ENCODE results near the gene PUSL1. TPM values are rescaled to one million over a fixed set of nuclear protein-coding genes. Genes with fewer than 3 reads are reported as not detected.

The PUSL1 gene
- total RNA-seq, 1 donor from 2014 or later = 28.3 TPM

DNA sequence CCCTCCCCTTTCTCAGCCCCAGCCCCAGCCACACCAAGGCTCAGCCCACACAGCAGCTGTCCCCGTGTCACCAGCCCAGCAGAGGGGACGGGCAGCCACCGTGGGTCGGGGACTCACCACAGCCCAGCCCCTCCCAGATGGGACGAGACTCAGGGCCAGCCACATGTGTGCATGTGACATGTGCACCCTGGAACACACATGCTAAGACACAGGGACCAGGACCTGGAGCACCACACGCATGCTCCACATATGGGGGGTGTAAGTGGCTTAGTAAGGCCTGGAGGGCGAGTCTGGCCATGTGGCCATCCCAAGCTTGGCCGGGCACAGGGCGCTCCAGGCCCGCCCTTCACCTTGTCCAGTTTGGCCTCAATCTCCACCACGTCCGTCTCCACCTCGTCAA is 4.7 kb upstream of the PUSL1 start:
- DNase-seq (ENCODE audit: low spot score in 2 of 2) = no peak
- Histone ChIP-seq H3K36me3 (no peaks in the 10 kb centered on the region), H3K9me3 (no peaks in the 10 kb centered on the region), H3K4me3 (no peak overlapping the region), H3K27me3 (no peaks in the 10 kb centered on the region), H3K4me1 (peaks cover 25 to 29% of the 10 kb centered on the region in 2 donors), H3K27ac (no peak overlapping the region)
- intact Hi-C loops (cut with DNase I) = loop anchor here (2.0 kb wide), 1 partner anchor 29 kb away; no protein-coding TSS in a partner anchor
- TF ChIP-seq, protein P1, sequence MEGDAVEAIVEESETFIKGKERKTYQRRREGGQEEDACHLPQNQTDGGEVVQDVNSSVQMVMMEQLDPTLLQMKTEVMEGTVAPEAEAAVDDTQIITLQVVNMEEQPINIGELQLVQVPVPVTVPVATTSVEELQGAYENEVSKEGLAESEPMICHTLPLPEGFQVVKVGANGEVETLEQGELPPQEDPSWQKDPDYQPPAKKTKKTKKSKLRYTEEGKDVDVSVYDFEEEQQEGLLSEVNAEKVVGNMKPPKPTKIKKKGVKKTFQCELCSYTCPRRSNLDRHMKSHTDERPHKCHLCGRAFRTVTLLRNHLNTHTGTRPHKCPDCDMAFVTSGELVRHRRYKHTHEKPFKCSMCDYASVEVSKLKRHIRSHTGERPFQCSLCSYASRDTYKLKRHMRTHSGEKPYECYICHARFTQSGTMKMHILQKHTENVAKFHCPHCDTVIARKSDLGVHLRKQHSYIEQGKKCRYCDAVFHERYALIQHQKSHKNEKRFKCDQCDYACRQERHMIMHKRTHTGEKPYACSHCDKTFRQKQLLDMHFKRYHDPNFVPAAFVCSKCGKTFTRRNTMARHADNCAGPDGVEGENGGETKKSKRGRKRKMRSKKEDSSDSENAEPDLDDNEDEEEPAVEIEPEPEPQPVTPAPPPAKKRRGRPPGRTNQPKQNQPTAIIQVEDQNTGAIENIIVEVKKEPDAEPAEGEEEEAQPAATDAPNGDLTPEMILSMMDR (IDR thresholded peaks at IDR 0.05) = no peak

DNA sequence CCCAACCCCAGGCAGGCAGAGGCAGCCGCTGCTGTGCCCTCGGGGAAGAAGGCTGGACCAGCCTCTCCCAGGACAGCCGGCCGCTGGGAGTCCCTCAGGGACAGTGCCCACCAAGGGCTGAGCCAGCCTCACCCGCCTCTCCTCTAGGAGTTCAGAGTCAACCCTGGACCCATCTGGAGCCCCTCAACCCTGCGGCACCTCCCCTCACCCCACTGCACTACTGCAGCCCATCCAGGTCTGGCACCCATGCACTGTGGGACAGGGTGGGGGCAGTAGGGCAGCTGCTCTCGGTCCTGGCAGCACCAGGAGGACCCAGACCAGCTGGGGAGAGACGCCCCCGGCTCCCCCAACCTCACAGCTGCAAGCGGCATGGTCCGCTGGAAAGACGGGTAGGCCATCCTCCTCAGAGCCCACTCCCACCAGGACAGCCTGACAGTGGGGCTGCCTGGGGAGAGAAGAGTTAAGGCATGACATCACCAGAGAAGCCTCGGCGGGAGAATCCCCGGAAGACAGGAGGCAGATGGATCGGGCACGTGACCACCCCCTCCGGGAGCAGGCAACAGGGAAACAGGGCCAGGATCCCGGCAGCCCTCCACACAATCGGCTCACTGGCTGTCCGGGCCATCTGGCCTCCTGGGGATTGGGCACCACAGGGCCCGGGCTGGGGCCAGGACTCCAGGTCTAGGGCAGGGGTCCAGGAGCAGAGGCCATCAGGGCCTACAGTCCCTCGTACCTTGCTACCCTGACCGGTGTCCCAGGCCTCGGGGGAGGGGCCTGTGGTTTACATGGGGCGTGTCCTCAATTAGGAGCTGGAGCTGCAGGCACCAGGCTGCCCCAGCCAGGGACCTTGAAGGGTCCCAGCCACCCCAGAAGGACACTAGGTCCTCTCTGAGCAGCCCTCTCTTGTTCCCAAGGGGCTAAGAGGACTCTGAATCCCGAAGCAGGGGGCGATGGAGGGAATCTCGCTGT is 3.8 kb upstream of the PUSL1 start:
- peak overlapping the region; percentile 37 to 94 for H3K4me3 ChIP-seq
- H3K36me3 ChIP-seq = peaks cover 0 to under 1% of the 10 kb centered on the region in 2 donors
- peak overlapping the region in 1 of 2 donors; percentile 40 for H3K27ac ChIP-seq
- DNase-seq (ENCODE audit: low spot score in 2 of 2) = no peak
- H3K27me3 ChIP-seq = no peaks in the 10 kb centered on the region
- H3K9me3 ChIP-seq = no peaks in the 10 kb centered on the region
- intact Hi-C loops (cut with DNase I) = loop anchor here (2.0 to 5.0 kb wide), 2 partner anchors 30 to 72 kb away; partner anchors contain the start of genes B3GALT6 and SDF4
- H3K4me1 ChIP-seq = peaks cover 25 to 37% of the 10 kb centered on the region in 2 donors
- TF ChIP-seq, protein P1 (IDR thresholded peaks at IDR 0.05) = no peak

DNA sequence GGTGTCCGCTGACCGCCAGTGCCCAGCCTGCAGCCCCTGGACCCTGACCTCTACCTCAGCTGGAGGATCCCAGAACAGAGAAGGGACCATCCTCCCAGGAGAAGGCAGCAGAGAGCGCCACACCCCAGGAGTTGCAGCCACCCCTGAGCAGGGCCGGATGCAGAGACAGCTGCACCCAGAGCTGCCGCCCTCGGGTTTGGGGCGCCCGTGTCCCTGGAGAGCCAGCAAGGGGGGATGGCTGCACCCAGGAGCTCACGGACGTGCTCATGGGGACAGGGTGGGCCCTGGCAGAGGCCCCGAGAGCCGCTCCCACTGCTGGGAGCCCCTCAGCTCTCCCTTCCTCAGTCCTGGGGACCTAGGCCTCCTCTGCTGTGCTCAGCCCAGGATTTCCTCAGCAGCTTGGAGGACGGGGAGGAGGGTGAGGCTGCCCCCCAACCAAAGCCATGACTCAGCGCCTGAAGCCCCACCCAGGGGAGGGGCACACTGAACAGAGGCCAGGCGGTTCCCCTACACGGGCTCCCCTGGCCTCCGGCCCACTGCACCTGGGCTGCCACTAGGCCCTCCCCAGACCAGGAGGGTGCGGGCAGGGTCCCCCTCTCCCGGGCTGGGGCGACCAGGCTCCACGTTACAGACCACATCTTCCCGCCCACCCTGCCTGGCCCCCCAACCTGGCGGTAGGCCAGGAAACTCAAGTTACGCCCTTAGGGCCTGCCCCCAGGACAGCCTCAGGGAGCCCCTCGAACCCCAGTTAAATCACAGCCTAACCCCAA is 2.9 kb upstream of the PUSL1 start:
- Histone ChIP-seq H3K4me3 (peak overlapping the region; percentile 37 to 94), H3K9me3 (no peaks in the 10 kb centered on the region), H3K36me3 (peaks cover 0 to 9% of the 10 kb centered on the region in 2 donors), H3K27me3 (no peaks in the 10 kb centered on the region), H3K4me1 (peaks cover 25 to 40% of the 10 kb centered on the region in 2 donors), H3K27ac (no peak overlapping the region)
- TF ChIP-seq, protein P1 (IDR thresholded peaks at IDR 0.05) = no peak
- DNase-seq (ENCODE audit: low spot score in 2 of 2) = no peak
- intact Hi-C loops (cut with DNase I) = loop anchor here (2.0 to 5.0 kb wide), 2 partner anchors 31 to 73 kb away; partner anchors contain the start of genes B3GALT6 and SDF4

DNA sequence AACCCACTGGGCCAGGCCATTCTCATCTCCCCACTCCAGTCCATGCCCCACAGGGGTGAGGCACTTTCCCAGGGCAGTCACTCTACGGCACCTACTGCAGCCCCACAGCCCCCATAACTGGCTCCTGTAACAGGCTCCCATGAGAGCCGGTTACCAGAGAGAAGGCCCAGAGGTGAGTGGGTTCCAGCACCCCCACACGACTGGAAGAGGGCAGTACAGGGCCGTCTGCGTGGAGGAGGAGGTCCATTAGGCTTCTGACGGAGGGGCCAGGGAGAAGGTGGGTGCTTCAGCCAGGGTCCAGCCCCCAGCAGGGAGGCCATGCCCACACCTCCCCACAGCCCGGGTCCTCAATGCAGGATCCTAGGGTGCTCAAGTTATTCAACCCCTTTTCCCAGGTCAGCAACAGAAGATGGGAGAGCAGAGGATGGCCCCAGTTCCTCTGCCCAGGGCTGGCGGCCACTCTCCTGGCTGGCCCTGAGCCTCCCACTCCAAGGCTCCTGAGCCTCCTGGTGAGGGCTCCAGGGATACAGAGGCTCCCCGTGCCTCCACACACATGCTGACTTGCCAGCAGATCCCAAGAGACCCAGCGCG is 2.2 kb upstream of the PUSL1 start:
- Histone ChIP-seq H3K36me3 (peaks cover 5 to 16% of the 10 kb centered on the region in 2 donors), H3K9me3 (no peaks in the 10 kb centered on the region), H3K4me3 (peak overlapping the region; percentile 94 to 99), H3K4me1 (peaks cover 25 to 40% of the 10 kb centered on the region in 2 donors), H3K27me3 (no peaks in the 10 kb centered on the region), H3K27ac (no peak overlapping the region)
- TF ChIP-seq, protein P1 (IDR thresholded peaks at IDR 0.05) = no peak
- intact Hi-C loops (cut with DNase I) = loop anchor here (5.0 kb wide), 1 partner anchor 74 kb away; the partner anchor contains the start of genes B3GALT6 and SDF4
- no peak for DNase-seq (ENCODE audit: low spot score in 2 of 2)

DNA sequence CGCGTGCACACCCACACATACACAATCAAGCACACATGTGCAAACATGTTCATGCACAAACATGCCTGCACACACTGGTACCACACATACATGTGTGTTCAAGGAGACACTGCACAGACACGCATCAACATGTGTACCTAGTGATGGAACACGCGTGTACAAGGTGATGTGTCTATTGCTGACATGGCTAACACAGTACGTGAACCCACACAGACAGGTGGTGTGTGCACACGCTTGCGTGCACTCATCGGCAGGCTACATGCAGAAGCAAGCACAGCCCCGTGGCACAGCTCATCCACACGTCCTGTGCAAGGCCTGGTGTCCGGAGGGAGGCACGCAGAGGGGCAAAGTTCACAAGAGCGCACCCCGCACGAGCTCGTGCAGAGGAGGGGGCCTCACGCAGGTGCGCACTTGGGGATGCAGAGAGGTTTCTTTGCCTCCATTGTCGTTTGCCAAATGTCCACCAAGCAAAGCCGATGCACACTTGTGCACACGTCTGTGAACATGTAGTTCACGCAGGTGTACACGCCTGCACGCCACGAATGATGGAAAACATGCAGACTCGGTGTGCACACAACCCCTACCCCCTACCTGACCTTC is 1.6 kb upstream of the PUSL1 start:
- Histone ChIP-seq H3K36me3 (peaks cover 11 to 19% of the 10 kb centered on the region in 2 donors), H3K27ac (peak overlapping the region; percentile 95), H3K4me1 (peaks cover 25 to 40% of the 10 kb centered on the region in 2 donors), H3K4me3 (peak overlapping the region; percentile 94 to 99), H3K27me3 (no peaks in the 10 kb centered on the region), H3K9me3 (no peaks in the 10 kb centered on the region)
- no peak for DNase-seq (ENCODE audit: low spot score in 2 of 2)
- intact Hi-C loops (cut with DNase I) = loop anchor here (5.0 kb wide), 1 partner anchor 74 kb away; the partner anchor contains the start of genes B3GALT6 and SDF4
- TF ChIP-seq, protein P1 (IDR thresholded peaks at IDR 0.05) = no peak

Measured in ascending aorta (tissue), 2 donors.